H9 (cell line): ENCODE data around the gene RAP1GAP2. TPM values are rescaled to one million over a fixed set of nuclear protein-coding genes. Genes with fewer than 3 reads are reported as not detected.

ENCODE experiments used
- DNase-seq: peaks from one replicate; pipeline ENCODE4 v3.0.0-alpha.2; 2017
- H2AFZ ChIP-seq: one replicate; pipeline ENCODE4 v1.6.1; 2013; ENCODE audit warnings: mild to moderate bottlenecking, low read length, control low read depth, moderate library complexity
- H2AK5ac ChIP-seq: 2 replicates; pipeline ENCODE4 v1.6.1; 2013; ENCODE audit warnings: low read length, control low read depth, mixed read lengths; ENCODE audit not compliant: insufficient read length
- H2BK120ac ChIP-seq: one replicate; pipeline ENCODE4 v1.6.1; 2013; ENCODE audit warnings: low read depth, mild to moderate bottlenecking, low read length, control low read depth, inconsistent platforms; ENCODE audit not compliant: poor library complexity, severe bottlenecking
- H2BK12ac ChIP-seq: 2 replicates; pipeline ENCODE4 v1.6.1; 2013; ENCODE audit warnings: low read length, control low read depth, mixed read lengths, low read depth; ENCODE audit not compliant: insufficient read length
- H2BK15ac ChIP-seq: 2 replicates; pipeline ENCODE4 v1.6.1; 2013; ENCODE audit warnings: low read depth, low read length, control low read depth
- H2BK20ac ChIP-seq: one replicate; pipeline ENCODE4 v1.6.1; 2013; ENCODE audit warnings: low read depth, mild to moderate bottlenecking, low read length, control low read depth, inconsistent platforms; ENCODE audit not compliant: poor library complexity, severe bottlenecking
- H2BK5ac ChIP-seq: 2 replicates; pipeline ENCODE4 v1.6.1; 2013; ENCODE audit warnings: low read length, control low read depth, mixed read lengths; ENCODE audit not compliant: insufficient read length
- H3K14ac ChIP-seq: 2 replicates; pipeline ENCODE4 v1.6.1; 2013; ENCODE audit warnings: low read length, control low read depth; ENCODE audit not compliant: insufficient read depth
- H3K18ac ChIP-seq: 2 replicates; pipeline ENCODE4 v1.6.1; 2013; ENCODE audit warnings: low read depth, mild to moderate bottlenecking, mixed read lengths, low read length, control low read depth; ENCODE audit not compliant: insufficient read length
- H3K23ac ChIP-seq: 2 replicates; pipeline ENCODE4 v1.6.1; 2013; ENCODE audit warnings: low read length, control low read depth, mixed read lengths, low read depth; ENCODE audit not compliant: insufficient read length
- H3K23me2 ChIP-seq: 2 replicates; pipeline ENCODE4 v1.6.1; 2013; ENCODE audit warnings: low read depth, mild to moderate bottlenecking, mixed read lengths, low read length, control low read depth; ENCODE audit not compliant: insufficient read length, poor library complexity, severe bottlenecking
- H3K27ac ChIP-seq: 2 replicates; pipeline ENCODE4 v1.5.1; 2013; ENCODE audit warnings: low read length, control low read depth, mixed read lengths, low read depth; ENCODE audit not compliant: insufficient read length
- H3K27me3 ChIP-seq: 2 replicates; pipeline ENCODE4 v1.6.1; 2013; ENCODE audit warnings: low read length, control low read depth, inconsistent platforms; ENCODE audit not compliant: insufficient read depth
- H3K4ac ChIP-seq: 2 replicates; pipeline ENCODE4 v1.6.1; 2013; ENCODE audit warnings: low read depth, mild to moderate bottlenecking, control low read depth, inconsistent platforms, low read length, moderate library complexity
- H3K4me1 ChIP-seq: 2 replicates; pipeline ENCODE4 v1.6.1; 2013; ENCODE audit warnings: low read length, control low read depth, inconsistent platforms; ENCODE audit not compliant: insufficient read depth
- H3K4me2 ChIP-seq: 2 replicates; pipeline ENCODE4 v1.6.1; 2013; ENCODE audit warnings: low read length, control low read depth, mixed read lengths; ENCODE audit not compliant: insufficient read length, insufficient read depth
- H3K56ac ChIP-seq: 2 replicates; pipeline ENCODE4 v1.6.1; 2013; ENCODE audit warnings: low read depth, mild to moderate bottlenecking, mixed read lengths, low read length, control low read depth; ENCODE audit not compliant: insufficient read length
- H3K79me1 ChIP-seq: 2 replicates; pipeline ENCODE4 v1.6.1; 2013; ENCODE audit warnings: low read depth, mild to moderate bottlenecking, moderate library complexity, low read length, control low read depth, inconsistent platforms; ENCODE audit not compliant: insufficient read depth, poor library complexity, severe bottlenecking
- H3K79me2 ChIP-seq: 2 replicates; pipeline ENCODE4 v1.6.1; 2013; ENCODE audit warnings: low read length, control low read depth, inconsistent platforms; ENCODE audit not compliant: insufficient read depth
- H3K9ac ChIP-seq: 2 replicates; pipeline ENCODE4 v1.6.1; 2013; ENCODE audit warnings: low read length, control low read depth, mixed read lengths; ENCODE audit not compliant: insufficient read length; ENCODE audit errors: extremely low read depth
- H3K9me3 ChIP-seq: one replicate; pipeline ENCODE4 v1.6.1; 2013; ENCODE audit warnings: low read depth, low read length, inconsistent platforms; ENCODE audit not compliant: control insufficient read depth
- H3T11ph ChIP-seq: one replicate; pipeline ENCODE4 v1.6.1; 2013; ENCODE audit warnings: mild to moderate bottlenecking, low read length, control low read depth, inconsistent platforms
- H4K20me1 ChIP-seq: one replicate; pipeline ENCODE4 v1.6.1; 2013; ENCODE audit not compliant: control insufficient read depth, insufficient read length, insufficient read depth
- H4K5ac ChIP-seq: 2 replicates; pipeline ENCODE4 v1.6.1; 2013; ENCODE audit warnings: low read depth, mild to moderate bottlenecking, mixed read lengths, low read length, control low read depth; ENCODE audit not compliant: insufficient read length
- H4K8ac ChIP-seq: replicated peaks from 2 replicates; pipeline ENCODE4 v1.6.1; 2013; ENCODE audit warnings: low read length, control low read depth, mixed read lengths, low read depth; ENCODE audit not compliant: insufficient read length
- H4K91ac ChIP-seq: 2 replicates; pipeline ENCODE4 v1.6.1; 2013; ENCODE audit warnings: low read depth, mild to moderate bottlenecking, moderate library complexity, mixed read lengths, low read length, control low read depth; ENCODE audit not compliant: insufficient read length
- H3K27ac Mint-ChIP-seq, 3 experiments: 2 replicates in 2 of 3; 3 replicates in 1 of 3; pipeline ENCODE4 v1.8.0; 2020 to 2021; ENCODE audit warnings: mixed read lengths in 3 of 3, mild to moderate bottlenecking in 1 of 3, moderate library complexity in 1 of 3
- H3K27me3 Mint-ChIP-seq: 2 replicates; pipeline ENCODE4 v1.8.0; 2021; ENCODE audit warnings: low read depth, mild to moderate bottlenecking, moderate library complexity, mixed read lengths
- H3K36me3 Mint-ChIP-seq, 3 experiments: 2 replicates in 2 of 3; 3 replicates in 1 of 3; pipeline ENCODE4 v1.8.0; 2020 to 2021; ENCODE audit warnings: low read depth in 3 of 3, mixed read lengths in 3 of 3; ENCODE audit not compliant: insufficient read depth in 1 of 3
- H3K4me1 Mint-ChIP-seq, 2 experiments: 2 replicates each; pipeline ENCODE4 v1.8.0; 2020; ENCODE audit warnings: mixed read lengths in 2 of 2
- H3K4me3 Mint-ChIP-seq, 2 experiments: 2 replicates in 1 of 2; 3 replicates in 1 of 2; pipeline ENCODE4 v1.8.0; 2020 to 2021; ENCODE audit warnings: mild to moderate bottlenecking in 2 of 2, mixed read lengths in 2 of 2, moderate library complexity in 1 of 2
- H3K9me3 Mint-ChIP-seq, 2 experiments: 2 replicates in 1 of 2; 3 replicates in 1 of 2; pipeline ENCODE4 v1.8.0; 2020; ENCODE audit warnings: mild to moderate bottlenecking in 2 of 2, mixed read lengths in 2 of 2, moderate library complexity in 1 of 2
- CTCF ChIP-seq: fragments of 200-600 bp; sonication (generic); conservative IDR thresholded peaks from 3 replicates; pipeline ENCODE4 v1.8.0; 2021; ENCODE audit warnings: antibody characterized with exemption, mild to moderate bottlenecking
- WGBS: extraction: QIAGEN DNeasy Blood & Tissue Kit; methylation state at CpG from one replicate; pipeline ENCODE4 v1.1.7; 2013; ENCODE audit warnings: missing lambda C conversion rate, low lambda C conversion rate, mixed read lengths; ENCODE audit not compliant: insufficient read length; ENCODE audit errors: extremely low coverage; 5-methylcytosine and 5-hydroxymethylcytosine counted together
- total RNA-seq: library from RNA; stranded (reverse); gene quantifications from 2 replicates; pipeline ENCODE4 v1.2.1, GENCODE V29; 2021

Gene RAP1GAP2
- total RNA-seq, 1 experiment from 2014 or later = 33.8 TPM

DNA sequence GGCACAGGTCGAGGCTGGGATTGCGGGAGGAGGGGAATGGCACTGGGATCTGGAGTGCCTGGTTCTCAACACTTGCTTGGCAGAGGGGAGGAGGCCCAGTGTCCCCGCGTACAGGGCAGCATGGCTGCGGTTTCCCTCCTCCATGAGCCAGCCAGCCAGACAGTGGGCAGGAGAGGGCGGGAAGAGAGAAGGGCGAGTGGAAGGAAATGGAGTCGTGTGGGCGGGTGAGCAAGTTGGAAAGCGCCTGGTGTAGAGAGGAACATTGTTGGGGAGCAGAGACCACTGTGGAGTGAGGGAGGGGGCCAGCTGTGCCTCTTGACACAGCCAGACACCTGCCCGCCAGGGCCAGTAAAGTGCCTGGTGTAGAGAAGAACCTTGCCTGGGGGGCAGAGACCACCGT, 136.7 kb downstream of the RAP1GAP2 start:
- H3K4me1 ChIP-seq = peaks cover 8% of the 10 kb centered on the region; the same call in 1 of the 2 replicates
- peak overlapping the region in 1 of 3 experiments; percentile 67; a peak in 1 of 7 replicates for H3K27ac Mint-ChIP-seq
- no peak for TF ChIP-seq CTCF
- H3K9me3 Mint-ChIP-seq = no peaks in the 10 kb centered on the region
- no peak overlapping the region for H2AK5ac ChIP-seq
- no peaks in the 10 kb centered on the region for H3K23me2 ChIP-seq
- H4K91ac ChIP-seq = no peak overlapping the region
- H3K27ac ChIP-seq = no peak overlapping the region
- no peak overlapping the region for H3K4ac ChIP-seq
- no peaks in the 10 kb centered on the region for H3K27me3 ChIP-seq
- no peak overlapping the region for H3K4me2 ChIP-seq
- no peak overlapping the region for H2BK12ac ChIP-seq
- no peak overlapping the region for H3K18ac ChIP-seq
- no peak overlapping the region for H2BK20ac ChIP-seq
- H2AFZ ChIP-seq = no peak overlapping the region
- H3K79me2 ChIP-seq = no peaks in the 10 kb centered on the region
- no peak overlapping the region; the same call in 1 of the 2 replicates for H3K14ac ChIP-seq
- H4K8ac ChIP-seq = no peak overlapping the region
- no peaks in the 10 kb centered on the region for H3K79me1 ChIP-seq
- no peak overlapping the region for H2BK15ac ChIP-seq
- no peaks in the 10 kb centered on the region for H3K27me3 Mint-ChIP-seq
- no peak overlapping the region for H2BK120ac ChIP-seq
- H3K36me3 Mint-ChIP-seq = peaks cover 0 to 22% (median 0%) of the 10 kb centered on the region in 3 experiments; a peak in 4 of 7 replicates
- no peaks in the 10 kb centered on the region for H3K9me3 ChIP-seq
- H4K20me1 ChIP-seq = peaks cover 1% of the 10 kb centered on the region
- H4K5ac ChIP-seq = no peak overlapping the region
- no peak overlapping the region for H3K9ac ChIP-seq
- no peak overlapping the region for H3K56ac ChIP-seq
- no CpG with 5 or more reads among the region's 12 CpGs for WGBS
- no peak overlapping the region; a peak in 1 of 5 replicates for H3K4me3 Mint-ChIP-seq
- H3K4me1 Mint-ChIP-seq = peaks cover 31 to 32% of the 10 kb centered on the region in 2 experiments
- no peak overlapping the region for H3K23ac ChIP-seq
- no peak overlapping the region for H2BK5ac ChIP-seq
- peak; percentile 28 for DNase-seq
- H3T11ph ChIP-seq = no peak overlapping the region
